ENCODE results near the gene SPATS2.

SPATS2 gene

GRCh38 chr12:49547090-49547690, 179.9 kb downstream of the SPATS2 start:
- TF ChIP-seq TEAD4 (IDR thresholded peaks at IDR 0.05) (no peak), USF1 (IDR thresholded peaks at IDR 0.05) (no peak), TCF12 (IDR thresholded peaks at IDR 0.05; ENCODE audit: low read depth) (no peak), ZBTB7A (IDR thresholded peaks at IDR 0.05; ENCODE audit: low read depth) (no peak), NFIC (IDR thresholded peaks at IDR 0.05) (no peak), FOXM1 (IDR thresholded peaks at IDR 0.05; ENCODE audit: borderline replicate concordance, low read depth) (no peak), MAX (IDR thresholded peaks at IDR 0.05) (no peak), REST (IDR thresholded peaks at IDR 0.05; ENCODE audit: low read depth) (no peak), YY1 (IDR thresholded peaks at IDR 0.05; ENCODE audit: low read depth) (no peak), EP300 (IDR thresholded peaks at IDR 0.05; ENCODE audit: borderline replicate concordance) (no peak), CREB1 (IDR thresholded peaks at IDR 0.05; ENCODE audit: low read depth) (no peak), EGR1 (IDR thresholded peaks at IDR 0.05) (no peak), RAD21 (IDR thresholded peaks at IDR 0.05; ENCODE audit: low read depth) (no peak)

GRCh38 chr12:49548481-49548821, 181.2 kb downstream of the SPATS2 start:
- TF ChIP-seq TEAD4 (IDR thresholded peaks at IDR 0.05) (no peak), ZBTB7A (IDR thresholded peaks at IDR 0.05; ENCODE audit: low read depth) (no peak), EGR1 (IDR thresholded peaks at IDR 0.05) (no peak), TCF12 (IDR thresholded peaks at IDR 0.05; ENCODE audit: low read depth) (no peak), CEBPB (IDR thresholded peaks at IDR 0.05) (no peak), TAF1 (IDR thresholded peaks at IDR 0.05; ENCODE audit: low read depth) (no peak), RAD21 (IDR thresholded peaks at IDR 0.05; ENCODE audit: low read depth) (no peak), YY1 (IDR thresholded peaks at IDR 0.05; ENCODE audit: low read depth) (no peak), EP300 (IDR thresholded peaks at IDR 0.05; ENCODE audit: borderline replicate concordance) (no peak), CREB1 (IDR thresholded peaks at IDR 0.05; ENCODE audit: low read depth) (no peak), FOXM1 (IDR thresholded peaks at IDR 0.05; ENCODE audit: borderline replicate concordance, low read depth) (no peak), REST (IDR thresholded peaks at IDR 0.05; ENCODE audit: low read depth) (no peak), MAX (IDR thresholded peaks at IDR 0.05) (no peak), USF1 (IDR thresholded peaks at IDR 0.05) (no peak), NFIC (IDR thresholded peaks at IDR 0.05) (no peak)

- TF ChIP-seq EP300 (IDR thresholded peaks at IDR 0.05; ENCODE audit: borderline replicate concordance) (no peak), RAD21 (IDR thresholded peaks at IDR 0.05; ENCODE audit: low read depth) (no peak), TAF1 (IDR thresholded peaks at IDR 0.05; ENCODE audit: low read depth) (no peak), CREB1 (IDR thresholded peaks at IDR 0.05; ENCODE audit: low read depth) (no peak), TEAD4 (IDR thresholded peaks at IDR 0.05) (no peak), YY1 (IDR thresholded peaks at IDR 0.05; ENCODE audit: low read depth) (no peak), TCF12 (IDR thresholded peaks at IDR 0.05; ENCODE audit: low read depth) (no peak), EGR1 (IDR thresholded peaks at IDR 0.05) (no peak), MAX (IDR thresholded peaks at IDR 0.05) (no peak)
These were observed 181.8 kb downstream of the SPATS2 start for GRCh38 chr12:49548822-49549648.

GRCh38 chr12:49549735-49550692, 182.8 kb downstream of the SPATS2 start:
- TF ChIP-seq CREB1 (IDR thresholded peaks at IDR 0.05; ENCODE audit: low read depth) (no peak), REST (IDR thresholded peaks at IDR 0.05; ENCODE audit: low read depth) (no peak), RAD21 (IDR thresholded peaks at IDR 0.05; ENCODE audit: low read depth) (no peak), YY1 (IDR thresholded peaks at IDR 0.05; ENCODE audit: low read depth) (no peak), NFIC (IDR thresholded peaks at IDR 0.05) (no peak), CEBPB (IDR thresholded peaks at IDR 0.05) (no peak), ZBTB7A (IDR thresholded peaks at IDR 0.05; ENCODE audit: low read depth) (no peak), EGR1 (IDR thresholded peaks at IDR 0.05) (no peak), TAF1 (IDR thresholded peaks at IDR 0.05; ENCODE audit: low read depth) (no peak), EP300 (IDR thresholded peaks at IDR 0.05; ENCODE audit: borderline replicate concordance) (no peak)

Data from Ishikawa (cell line).